SU-DHL-6 (cell line): Measurements from ENCODE around the gene PBXIP1.

Experiments
- CTCF ChIP-seq: fragments of 200-600 bp; sonication (generic); IDR thresholded peaks from one replicate; pipeline ENCODE4 v1.5.1; 2017; ENCODE audit warnings: antibody characterized with exemption, mild to moderate bottlenecking, low read length, moderate library complexity; ENCODE audit not compliant: insufficient read depth, poor library complexity, severe bottlenecking
- EZH2phosphoT487 ChIP-seq: fragments of 200-600 bp; sonication (generic), shearing (Covaris generic); conservative IDR thresholded peaks from 2 replicates; pipeline ENCODE4 v1.6.1; 2018; ENCODE audit warnings: mild to moderate bottlenecking, antibody characterized with exemption, low read length, moderate library complexity, mixed read lengths

GRCh38 chr1:154910851-154911250 is 45.0 kb downstream of the PBXIP1 start:
- no peak for TF ChIP-seq CTCF
- no peak for TF ChIP-seq EZH2phosphoT487
